22Rv1 (cell line): ENCODE data around the gene OR14A2.

Source experiments
- ZFX ChIP-seq: fragments of 450-650 bp; IDR thresholded peaks from 2 replicates; pipeline ENCODE4 v1.6.1; 2017; ENCODE audit warnings: antibody characterized with exemption, borderline replicate concordance
- TF ChIP-seq, protein P1 (sequence below): fragments of 450-650 bp; IDR thresholded peaks from 2 replicates; pipeline ENCODE4 v1.5.1; 2017; ENCODE audit warnings: mild to moderate bottlenecking

DNA sequence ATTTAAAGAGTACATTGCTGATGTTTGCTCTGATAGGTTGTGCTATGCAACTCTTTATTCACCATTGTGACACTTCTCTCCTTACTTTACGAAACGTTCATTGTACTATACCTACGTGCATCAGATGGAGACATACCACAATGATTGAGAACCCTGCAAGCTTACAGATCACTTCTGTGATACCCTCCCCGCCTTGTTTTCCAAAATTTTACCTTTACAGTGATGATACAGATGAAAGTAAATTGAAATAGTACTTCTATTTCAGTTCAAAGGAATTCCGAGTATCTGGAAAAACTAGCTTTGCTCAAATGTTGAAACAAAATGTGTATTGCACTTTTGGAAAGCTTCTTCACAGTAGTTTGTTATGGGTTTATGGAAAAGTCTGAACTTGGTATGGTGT, 6.2 kb downstream of the OR14A2 start:
- TF ChIP-seq, protein P1, sequence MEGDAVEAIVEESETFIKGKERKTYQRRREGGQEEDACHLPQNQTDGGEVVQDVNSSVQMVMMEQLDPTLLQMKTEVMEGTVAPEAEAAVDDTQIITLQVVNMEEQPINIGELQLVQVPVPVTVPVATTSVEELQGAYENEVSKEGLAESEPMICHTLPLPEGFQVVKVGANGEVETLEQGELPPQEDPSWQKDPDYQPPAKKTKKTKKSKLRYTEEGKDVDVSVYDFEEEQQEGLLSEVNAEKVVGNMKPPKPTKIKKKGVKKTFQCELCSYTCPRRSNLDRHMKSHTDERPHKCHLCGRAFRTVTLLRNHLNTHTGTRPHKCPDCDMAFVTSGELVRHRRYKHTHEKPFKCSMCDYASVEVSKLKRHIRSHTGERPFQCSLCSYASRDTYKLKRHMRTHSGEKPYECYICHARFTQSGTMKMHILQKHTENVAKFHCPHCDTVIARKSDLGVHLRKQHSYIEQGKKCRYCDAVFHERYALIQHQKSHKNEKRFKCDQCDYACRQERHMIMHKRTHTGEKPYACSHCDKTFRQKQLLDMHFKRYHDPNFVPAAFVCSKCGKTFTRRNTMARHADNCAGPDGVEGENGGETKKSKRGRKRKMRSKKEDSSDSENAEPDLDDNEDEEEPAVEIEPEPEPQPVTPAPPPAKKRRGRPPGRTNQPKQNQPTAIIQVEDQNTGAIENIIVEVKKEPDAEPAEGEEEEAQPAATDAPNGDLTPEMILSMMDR = no peak
- no peak for TF ChIP-seq ZFX
